AG10803 (cell line): ENCODE measurements around the gene IL3.
"Not testable (repeated sequence)": the region's sequence is repeated elsewhere in the genome, so short reads cannot be mapped to it uniquely, and the experiment has no call there.

Source experiments
- DNase-seq: peaks from one replicate; pipeline ENCODE4 v3.0.0; 2010; ENCODE audit warnings: low read depth
- H3K4me3 ChIP-seq: 2 replicates; pipeline ENCODE4 v1.5.1; 2011; ENCODE audit warnings: mild to moderate bottlenecking, low read length, control low read depth
- TF ChIP-seq, protein P1 (sequence below): conservative IDR thresholded peaks from 2 replicates; pipeline ENCODE4 v1.5.1; 2011; ENCODE audit warnings: mild to moderate bottlenecking, low read length, control low read depth, inconsistent platforms

The IL3 gene

DNA sequence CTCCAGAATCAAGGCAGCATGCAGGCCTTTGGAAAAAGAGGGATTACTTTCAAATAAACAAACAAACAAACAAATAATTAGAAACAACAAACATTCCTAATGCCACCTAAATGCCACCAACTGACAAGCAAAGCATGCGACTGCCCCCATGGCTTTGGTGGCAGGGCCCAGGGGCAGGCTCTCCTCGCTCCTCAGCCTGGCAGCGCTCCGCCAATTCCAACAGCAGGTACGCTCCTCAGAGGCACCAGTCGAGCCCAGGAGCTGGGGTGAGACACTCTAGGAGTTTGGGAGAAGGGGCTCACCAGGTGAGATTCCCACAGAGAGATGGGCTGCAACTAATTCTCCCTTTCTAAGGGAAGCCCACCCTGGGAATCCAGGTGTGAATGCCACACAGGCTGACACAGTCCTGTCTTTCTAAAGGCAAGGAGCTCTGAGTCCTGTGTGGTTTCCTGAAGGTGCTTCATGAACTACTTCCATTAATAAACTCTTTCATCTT lies 41.0 kb downstream of the IL3 start:
- H3K4me3 ChIP-seq: no peak overlapping the region
- TF ChIP-seq, protein P1, sequence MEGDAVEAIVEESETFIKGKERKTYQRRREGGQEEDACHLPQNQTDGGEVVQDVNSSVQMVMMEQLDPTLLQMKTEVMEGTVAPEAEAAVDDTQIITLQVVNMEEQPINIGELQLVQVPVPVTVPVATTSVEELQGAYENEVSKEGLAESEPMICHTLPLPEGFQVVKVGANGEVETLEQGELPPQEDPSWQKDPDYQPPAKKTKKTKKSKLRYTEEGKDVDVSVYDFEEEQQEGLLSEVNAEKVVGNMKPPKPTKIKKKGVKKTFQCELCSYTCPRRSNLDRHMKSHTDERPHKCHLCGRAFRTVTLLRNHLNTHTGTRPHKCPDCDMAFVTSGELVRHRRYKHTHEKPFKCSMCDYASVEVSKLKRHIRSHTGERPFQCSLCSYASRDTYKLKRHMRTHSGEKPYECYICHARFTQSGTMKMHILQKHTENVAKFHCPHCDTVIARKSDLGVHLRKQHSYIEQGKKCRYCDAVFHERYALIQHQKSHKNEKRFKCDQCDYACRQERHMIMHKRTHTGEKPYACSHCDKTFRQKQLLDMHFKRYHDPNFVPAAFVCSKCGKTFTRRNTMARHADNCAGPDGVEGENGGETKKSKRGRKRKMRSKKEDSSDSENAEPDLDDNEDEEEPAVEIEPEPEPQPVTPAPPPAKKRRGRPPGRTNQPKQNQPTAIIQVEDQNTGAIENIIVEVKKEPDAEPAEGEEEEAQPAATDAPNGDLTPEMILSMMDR: no peak
- no peak for DNase-seq

DNA sequence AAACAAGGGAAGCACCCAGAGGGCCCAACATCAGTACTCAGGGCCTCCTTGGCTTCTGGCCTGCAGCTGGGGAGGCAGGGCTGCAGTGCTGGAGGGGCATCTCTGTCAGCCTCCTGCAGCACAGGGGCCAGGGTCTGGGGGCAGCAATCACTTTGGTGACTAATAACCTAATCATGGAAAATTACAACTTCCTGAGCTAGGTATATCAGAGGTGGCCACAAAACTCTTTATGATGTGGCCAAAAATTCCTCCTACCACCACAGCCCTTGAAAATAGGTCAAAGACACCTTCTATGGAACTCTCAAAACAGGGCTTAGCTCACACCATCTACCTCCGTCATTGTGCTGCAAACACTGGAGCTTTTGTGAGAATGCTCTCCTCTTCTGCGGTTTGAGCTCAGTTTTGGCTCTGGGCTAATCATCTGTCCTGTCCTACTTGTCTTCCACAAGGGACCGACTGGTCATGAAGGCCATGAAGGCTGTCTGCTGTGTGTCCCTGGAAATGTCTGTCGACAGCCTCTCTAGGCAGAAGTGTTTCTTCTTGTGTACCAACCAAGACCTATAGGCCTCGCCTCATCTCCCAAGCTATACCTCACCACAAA lies 41.7 kb downstream of the IL3 start:
- no peak for DNase-seq
- TF ChIP-seq, protein P1: no peak
- no peak overlapping the region for H3K4me3 ChIP-seq

DNA sequence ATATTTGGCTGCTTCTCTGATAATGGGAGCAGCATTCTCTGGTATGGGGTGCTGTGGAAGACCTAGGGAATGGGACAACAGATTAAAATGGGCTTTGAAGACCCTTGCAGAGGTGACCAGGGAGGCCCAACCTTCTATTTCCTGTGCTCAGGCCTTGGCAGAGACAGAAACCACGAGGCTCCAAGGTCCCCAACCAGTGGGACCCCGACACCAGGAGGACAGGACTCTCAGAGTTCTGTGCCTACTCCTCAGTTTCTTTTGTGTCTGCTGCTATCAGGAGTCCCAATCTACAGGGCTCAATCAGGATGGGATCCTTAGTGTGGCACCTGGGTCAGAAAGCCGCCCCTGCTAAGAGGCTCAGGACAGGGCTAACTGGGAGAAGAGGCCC lies 42.5 kb downstream of the IL3 start:
- H3K4me3 ChIP-seq: no peak overlapping the region
- TF ChIP-seq, protein P1: no peak
- DNase-seq: no peak

DNA sequence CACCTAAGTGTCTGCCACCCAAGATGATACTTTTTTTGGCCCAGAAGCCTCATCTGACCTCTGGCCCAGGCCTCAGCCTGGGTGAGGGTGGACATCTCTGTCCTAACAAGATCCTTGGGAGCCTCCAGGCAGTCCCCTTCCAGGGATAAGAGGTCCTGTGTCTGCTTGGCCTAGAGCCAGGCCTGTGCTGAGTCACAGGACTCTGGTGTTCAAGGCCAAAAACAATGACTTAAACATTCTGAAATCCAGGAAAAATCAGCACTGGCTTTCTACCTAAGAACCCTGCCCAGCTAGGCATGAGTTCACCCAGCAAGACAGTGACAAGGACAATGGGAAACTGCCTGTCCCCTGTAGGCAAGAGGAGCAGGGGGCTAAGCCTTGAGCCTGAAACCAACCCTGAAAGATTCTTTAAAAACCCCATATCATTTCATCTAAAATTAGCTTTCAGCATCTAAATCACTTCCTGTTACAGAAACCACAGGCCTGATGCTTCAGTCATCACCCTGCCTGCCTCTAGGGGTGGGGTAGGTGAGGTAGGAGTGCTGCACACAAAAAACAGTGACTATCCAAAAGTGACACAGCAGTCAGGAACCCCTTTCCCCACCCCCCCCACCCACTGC lies 43.0 kb downstream of the IL3 start:
- no peak overlapping the region for H3K4me3 ChIP-seq
- peak; percentile 92 for DNase-seq
- TF ChIP-seq, protein P1: no peak; the same call in 1 of the 2 replicates

DNA sequence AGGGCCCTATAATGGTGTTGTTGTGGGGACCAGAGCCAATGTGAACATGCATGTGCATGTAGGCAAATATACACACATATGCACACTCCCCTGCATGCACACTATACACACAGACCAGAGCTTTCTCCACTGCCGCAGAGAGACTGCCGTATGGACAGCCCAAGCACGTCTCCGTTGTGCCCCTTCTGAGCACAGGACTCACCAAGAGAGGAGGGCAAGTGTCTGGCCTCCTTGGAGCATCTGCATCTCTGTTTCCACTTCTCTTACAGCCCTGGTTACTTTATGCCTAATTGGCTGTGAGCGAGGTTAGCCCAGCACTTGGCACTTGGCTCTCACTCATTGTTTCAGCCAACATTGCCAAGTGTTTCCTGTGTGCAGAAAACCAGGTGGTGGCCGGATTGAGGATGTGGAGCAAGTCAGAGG lies 43.5 kb downstream of the IL3 start:
- DNase-seq: peak; percentile 28
- TF ChIP-seq, protein P1: no peak
- no peak overlapping the region for H3K4me3 ChIP-seq

DNA sequence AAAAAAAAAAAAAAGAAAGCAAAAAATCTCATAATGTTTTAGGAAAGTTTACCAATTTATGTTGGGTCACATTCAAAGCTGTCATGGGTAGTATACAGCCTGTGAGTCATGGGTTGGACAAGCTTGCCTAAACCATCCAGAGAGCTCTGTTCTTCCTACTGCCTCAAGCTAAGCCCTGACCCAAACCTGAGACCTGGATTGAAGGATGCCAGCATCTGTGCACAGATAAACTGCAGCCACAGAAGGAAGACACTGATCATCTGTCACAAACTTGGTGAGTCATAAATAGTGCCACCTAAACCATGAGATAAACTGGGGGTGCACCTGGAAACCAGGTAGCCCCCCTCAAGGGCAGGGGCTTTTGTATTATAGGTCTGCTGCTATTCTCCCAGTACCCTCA lies 44.1 kb downstream of the IL3 start:
- no peak overlapping the region for H3K4me3 ChIP-seq
- DNase-seq: peak; percentile 68
- TF ChIP-seq, protein P1: no peak

DNA sequence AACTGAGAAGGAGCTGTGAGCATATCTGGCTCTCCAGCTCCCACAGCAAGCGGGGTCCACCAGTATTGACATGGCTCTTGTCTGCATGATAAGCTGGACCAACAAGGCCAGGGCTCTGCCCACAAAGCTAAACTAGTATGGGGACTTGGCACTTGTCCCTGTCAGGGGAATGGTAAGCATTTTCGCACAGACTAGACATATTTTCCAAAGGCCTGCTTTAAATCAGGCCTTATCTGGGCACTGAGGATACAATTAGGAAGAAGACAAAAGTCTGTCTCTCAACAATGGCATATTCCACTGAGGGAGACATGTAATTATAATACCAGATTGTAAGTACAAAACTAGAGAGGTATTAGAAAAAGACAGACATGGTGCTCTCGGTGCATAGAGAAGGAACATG lies 45.2 kb downstream of the IL3 start:
- TF ChIP-seq, protein P1: no peak
- no peak overlapping the region for H3K4me3 ChIP-seq
- no peak for DNase-seq

DNA sequence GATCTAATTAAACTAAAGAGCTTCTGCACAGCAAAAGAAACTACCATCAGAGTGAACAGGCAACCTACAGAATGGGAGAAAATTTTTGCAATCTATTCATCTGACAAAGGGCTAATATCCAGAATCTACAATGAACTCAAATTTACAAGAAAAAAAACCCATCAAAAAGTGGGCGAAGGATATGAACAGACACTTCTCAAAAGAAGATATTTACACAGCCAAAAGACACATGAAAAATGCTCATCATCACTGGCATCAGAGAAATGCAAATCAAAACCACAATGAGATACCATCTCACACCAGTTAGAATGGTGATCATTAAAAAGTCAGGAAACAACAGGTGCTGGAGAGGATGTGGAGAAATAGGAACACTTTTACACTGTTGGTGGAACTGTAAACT lies 48.0 kb downstream of the IL3 start:
- DNase-seq, H3K4me3 ChIP-seq: not testable (repeated sequence)

DNA sequence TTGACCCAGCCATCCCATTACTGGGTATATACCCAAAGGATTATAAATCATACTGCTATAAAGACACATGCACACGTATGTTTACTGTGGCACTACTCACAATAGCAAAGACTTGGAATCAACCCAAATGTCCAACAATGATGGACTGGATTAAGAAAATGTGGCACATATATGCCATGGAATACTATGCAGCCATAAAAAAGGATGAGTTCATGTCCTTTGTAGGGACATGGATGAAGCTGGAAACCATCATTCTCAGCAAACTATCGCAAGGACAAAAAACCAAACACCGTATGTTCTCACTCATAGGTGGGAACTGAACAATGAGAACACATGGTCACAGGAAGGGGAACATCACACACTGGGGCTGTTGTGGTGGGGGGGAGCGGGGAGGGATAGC lies 48.5 kb downstream of the IL3 start:
- not testable (repeated sequence) for DNase-seq, H3K4me3 ChIP-seq
